C1 segment of cervical spinal cord (tissue), 14 donors: Measurements from ENCODE around the gene SPAG16.
"Not testable (repeated sequence)": the region's sequence is repeated elsewhere in the genome, so short reads cannot be mapped to it uniquely, and the experiment has no call there.

Source experiments
- DNase-seq, 14 donors: peaks; one replicate each; lab custom pipeline; 2025; lab: John Stamatoyannopoulos, UW

SPAG16 gene

GRCh38 chr2:213271947-213272346 is 12.3 kb upstream of the SPAG16 start:
- DNase-seq = no peak

DNA sequence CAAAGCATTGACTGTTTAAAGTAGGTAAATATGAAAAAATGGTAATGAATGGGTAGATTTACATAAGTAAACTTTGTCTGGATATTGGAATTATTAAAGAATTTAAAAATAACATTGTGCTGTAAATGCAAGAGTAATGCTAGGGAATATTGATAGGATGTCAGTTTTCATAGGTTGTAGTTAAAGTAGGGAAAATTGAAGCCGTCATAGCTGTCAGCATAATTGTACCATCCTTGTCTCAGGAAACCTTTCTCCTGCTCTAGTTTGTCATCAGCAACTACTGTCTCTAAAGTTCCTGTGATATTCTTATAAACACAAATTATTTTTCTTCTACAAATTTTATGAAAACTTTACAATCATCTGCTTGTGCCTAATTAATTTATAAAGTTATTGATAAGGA is 10.1 kb upstream of the SPAG16 start:
- DNase-seq = no peak

- no peak for DNase-seq
Measured at GRCh38 chr2:213275265-213275664, 9.0 kb upstream of the SPAG16 start.

GRCh38 chr2:213277134-213277533 is 7.1 kb upstream of the SPAG16 start:
- DNase-seq = not testable (repeated sequence)

- DNase-seq = no peak
Measured at GRCh38 chr2:213279116-213279620, 5.1 kb upstream of the SPAG16 start.

- DNase-seq = no peak
Measured at GRCh38 chr2:213279971-213280370, 4.3 kb upstream of the SPAG16 start.

- DNase-seq = no peak
Measured at GRCh38 chr2:213281156-213281555, 3.1 kb upstream of the SPAG16 start.

DNA sequence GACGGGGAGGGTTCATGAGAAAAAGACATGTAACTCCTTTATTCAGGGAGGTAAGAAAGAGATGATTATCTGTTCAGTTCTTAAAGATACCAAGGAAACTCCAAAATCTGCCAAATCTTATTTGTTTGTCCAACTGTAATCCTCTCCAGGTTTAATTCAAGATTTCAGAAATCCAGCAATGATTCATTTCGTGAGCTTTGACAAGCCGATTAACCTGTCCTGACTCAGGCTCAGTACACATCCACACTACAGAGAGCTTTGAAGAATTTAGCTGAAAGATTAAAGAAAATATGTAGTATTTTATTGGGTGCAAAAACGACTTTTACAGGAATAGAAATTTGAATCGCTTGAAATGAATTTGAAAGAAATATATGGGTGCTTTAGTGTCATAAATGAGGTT is 1.1 kb downstream of the SPAG16 start:
- DNase-seq = no peak

DNA sequence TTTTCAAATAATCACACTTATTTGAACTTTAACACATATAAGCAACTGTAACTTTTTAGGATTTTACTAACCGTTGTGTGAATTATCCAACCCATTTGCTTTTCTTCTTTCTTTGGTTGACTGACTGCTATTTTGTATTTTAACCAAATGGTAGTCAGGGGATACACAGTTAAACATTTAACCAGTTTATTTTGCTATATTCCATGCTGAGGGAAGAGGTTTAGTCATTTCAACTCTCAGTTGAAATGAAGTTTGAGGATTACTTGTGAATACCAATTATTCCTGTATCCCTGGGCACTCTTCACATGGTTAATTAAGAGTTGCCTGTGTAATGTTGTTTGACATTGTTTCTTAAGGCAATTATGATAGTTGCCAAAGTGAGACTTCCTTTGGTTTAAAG is 1.9 kb downstream of the SPAG16 start:
- no peak for DNase-seq

DNA sequence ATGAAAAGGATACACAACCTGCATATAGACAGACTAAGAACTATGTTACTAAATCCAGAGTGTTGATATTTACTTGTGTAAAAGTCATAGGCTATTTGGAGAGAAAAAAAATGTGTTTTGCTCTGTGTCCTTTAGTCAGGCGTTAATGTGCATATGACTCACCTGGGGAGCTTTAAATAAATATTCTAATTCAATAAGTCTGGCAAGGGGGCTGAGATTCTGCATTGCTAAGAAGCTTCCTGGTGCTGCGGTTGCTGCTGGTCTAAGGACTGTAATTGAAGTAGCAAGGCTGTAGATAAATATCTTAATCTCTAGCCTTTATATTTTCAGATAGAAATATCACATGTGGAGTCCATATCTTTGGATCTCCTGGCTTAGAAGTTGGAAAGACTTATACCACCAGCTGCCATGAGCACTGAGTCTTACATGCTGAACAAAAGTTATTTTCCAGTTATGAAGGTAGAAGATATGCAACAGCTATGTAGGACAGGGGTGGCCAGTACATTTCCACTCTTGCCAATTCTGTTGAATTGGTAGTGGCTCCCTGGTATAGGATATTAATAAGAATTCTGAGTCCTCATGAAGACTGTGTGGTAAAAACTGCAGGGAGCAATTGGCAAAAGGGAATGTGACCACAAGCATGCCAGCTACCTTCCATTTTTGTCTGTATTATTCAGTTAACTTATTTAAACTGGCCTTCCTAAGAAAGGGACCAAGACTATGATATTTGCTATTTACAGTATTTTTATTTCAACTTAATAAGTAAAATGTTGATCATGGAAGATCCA is 4.8 kb downstream of the SPAG16 start:
- no peak for DNase-seq

DNA sequence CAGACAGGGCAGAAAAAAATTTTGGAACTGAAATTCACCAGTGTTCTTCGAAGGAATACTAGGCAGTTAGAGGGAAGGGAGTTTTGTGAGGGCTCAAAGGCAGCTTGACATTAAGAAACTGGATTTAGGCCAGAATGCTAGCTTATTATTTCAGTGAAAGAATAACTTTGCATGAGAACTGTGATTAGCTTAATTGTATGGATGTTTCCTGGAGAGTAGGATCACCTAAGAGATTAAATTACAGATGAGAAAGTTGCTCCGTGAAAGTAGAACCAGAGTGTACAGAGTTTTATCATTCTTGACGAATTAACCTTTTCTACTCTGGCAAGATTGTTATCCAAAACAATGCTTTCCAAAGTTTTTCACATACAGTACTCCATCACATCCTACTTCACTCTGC is 6.2 kb downstream of the SPAG16 start:
- no peak for DNase-seq

GRCh38 chr2:213296270-213296669 is 12.0 kb downstream of the SPAG16 start:
- DNase-seq = no peak

GRCh38 chr2:213306316-213306942 is 22.2 kb downstream of the SPAG16 start:
- peak in 1 of 14 donors; percentile 2 for DNase-seq

DNA sequence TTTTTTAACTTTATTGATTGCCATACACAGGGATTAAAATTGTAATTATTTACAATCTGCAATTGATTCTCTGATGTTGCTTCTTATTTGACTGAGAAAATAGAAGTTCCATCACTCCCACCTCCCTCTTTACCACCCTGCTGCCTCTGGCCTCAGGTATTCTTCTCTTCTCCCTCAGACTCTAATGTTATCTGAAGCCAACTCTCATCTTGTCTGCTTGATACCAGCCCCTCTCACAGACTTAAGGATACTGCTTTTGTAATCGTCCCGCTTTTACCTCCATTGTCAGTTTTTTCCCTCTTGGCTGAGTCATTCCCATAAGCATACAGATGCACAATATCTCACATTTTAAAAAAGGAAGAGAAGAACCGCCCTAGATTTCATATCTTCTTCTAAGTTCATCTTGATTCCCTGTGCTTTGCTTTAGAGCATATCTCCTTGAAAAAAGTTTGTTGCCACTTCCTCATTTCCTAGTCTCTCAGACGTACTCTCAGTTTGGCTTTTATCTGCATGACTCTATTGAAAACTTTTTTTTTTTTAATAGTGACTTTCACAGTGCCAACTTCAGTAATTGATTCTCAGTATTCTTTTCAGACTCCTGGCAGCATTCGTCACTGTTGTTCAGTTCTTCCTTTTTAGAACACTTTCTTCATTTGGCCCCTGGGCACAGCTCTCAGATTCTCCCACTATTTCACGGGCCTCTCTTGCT is 31.1 kb downstream of the SPAG16 start:
- no peak for DNase-seq

DNA sequence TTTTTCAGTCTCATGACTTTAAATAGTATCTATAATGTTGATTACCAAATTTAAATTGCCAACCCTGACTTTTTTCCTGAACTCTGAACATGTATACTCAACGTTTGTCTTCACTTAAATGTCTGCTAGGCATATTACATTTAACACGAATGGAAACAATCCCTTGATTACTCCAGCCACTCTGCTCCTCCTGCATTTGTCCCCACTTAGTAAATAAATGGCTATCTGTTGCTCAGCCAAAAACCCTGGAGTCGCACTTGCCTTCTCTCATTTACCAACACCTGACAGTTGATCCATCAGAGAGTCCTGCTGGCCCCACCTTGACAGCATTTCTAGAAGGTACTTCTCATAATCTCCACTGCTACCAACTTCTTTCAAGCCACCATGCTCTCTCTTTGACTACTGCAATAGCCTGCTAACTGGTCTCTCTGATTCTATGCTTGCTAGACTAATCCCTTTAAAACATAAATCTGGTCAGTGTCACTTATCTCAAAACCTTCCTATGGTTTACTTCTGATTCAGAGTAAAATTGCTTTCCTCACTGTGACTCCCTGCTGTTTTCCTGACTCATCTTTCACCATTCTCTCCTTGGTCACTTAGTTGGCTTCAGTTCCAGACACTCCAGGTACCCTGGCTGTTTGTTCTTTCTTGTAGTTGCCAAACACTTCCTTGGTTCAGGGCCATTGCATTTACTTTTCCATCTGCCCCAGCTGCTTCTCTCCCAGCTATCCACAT is 31.9 kb downstream of the SPAG16 start:
- peak in 1 of 14 donors; percentile 2 for DNase-seq

DNA sequence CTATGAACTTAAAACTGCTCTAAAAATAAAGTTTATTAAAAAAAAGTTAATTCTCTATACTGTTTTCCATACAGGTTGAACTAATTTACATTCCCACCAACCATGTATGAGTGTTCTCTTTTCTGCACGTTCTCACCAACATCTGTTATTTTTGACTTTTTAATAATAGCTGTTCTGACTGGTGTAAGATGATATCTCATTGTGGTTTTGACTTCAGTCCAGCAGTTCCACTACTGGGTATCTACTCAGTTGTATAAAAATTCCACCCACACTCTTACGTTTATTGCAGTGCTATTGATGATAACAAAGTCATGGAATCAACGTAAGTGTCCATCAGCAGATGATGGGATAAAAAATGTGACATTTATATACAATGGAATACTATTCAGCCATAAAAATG is 33.7 kb downstream of the SPAG16 start:
- DNase-seq = no peak

GRCh38 chr2:213320604-213321003 is 36.3 kb downstream of the SPAG16 start:
- DNase-seq = no peak

- DNase-seq = no peak
Measured at GRCh38 chr2:213336253-213336770, 52.0 kb downstream of the SPAG16 start.

GRCh38 chr2:213353419-213353818 is 69.2 kb downstream of the SPAG16 start:
- DNase-seq = no peak

DNA sequence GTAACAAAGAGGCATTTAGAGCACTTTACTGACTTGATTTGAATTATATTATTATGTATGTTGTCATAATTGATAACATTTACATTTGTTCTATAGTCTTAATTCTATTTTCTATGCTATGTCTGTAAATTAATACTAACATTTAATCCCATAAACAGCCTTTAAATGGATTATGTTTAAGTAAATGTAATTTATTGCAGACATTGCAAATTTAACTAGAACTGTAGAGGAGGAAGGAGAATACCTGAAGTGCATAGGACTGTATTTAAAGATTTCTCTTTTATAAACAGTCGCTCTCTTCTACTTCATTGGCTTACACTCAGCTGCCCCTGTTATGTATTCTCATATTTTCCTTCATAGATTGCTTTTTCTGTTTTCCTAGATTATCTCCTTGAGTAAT is 92.4 kb downstream of the SPAG16 start:
- DNase-seq = no peak

DNA sequence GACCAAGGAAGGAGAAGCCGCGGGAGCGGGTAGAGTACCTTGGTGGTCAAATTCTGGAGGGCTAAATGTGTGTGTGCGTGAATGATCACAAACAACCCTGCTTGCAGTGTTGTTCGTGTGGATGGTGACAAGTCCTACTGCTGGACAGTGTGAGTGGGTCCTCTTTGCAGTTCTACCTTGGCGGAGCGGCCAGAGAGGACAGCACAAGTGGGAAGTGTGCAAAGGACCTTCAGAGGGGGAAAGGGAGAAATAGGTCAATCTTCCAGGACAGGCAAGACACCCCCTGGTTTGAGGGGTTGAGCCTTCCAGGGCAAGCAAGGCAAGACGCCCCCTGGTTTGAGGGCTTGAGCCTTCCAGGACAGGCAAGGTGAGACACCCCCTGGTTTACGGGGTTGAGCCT is 122.8 kb downstream of the SPAG16 start:
- DNase-seq = not testable (repeated sequence)
